PFSK-1 (cell line): ENCODE measurements around the gene SLCO3A1.

ENCODE experiments used
- FOXP2 ChIP-seq: optimal IDR thresholded peaks from 2 replicates; pipeline ENCODE3; 2011; ENCODE audit warnings: borderline replicate concordance, control low read depth, inconsistent platforms; ENCODE audit not compliant: insufficient read depth; ENCODE audit errors: extremely low read length, extremely low read depth
- POLR2AphosphoS5 ChIP-seq: IDR thresholded peaks from 2 replicates; pipeline ENCODE4 v1.6.1; 2012; ENCODE audit warnings: low read depth, mild to moderate bottlenecking, control low read depth, low read length, moderate library complexity
- SIN3A ChIP-seq: IDR thresholded peaks from 2 replicates; pipeline ENCODE4 v1.6.1; 2012; ENCODE audit warnings: mild to moderate bottlenecking, low read length, moderate library complexity, borderline replicate concordance; ENCODE audit not compliant: insufficient read depth
- TAF1 ChIP-seq: IDR thresholded peaks from 2 replicates; pipeline ENCODE4 v1.6.1; 2012; ENCODE audit warnings: low read length, control low read depth, borderline replicate concordance; ENCODE audit not compliant: insufficient read depth
- TF ChIP-seq, protein P1 (sequence below), 2 experiments: IDR thresholded peaks; 2 replicates each; pipeline versions ENCODE4 v1.6.1 to v1.8.0; 2011 to 2012; ENCODE audit warnings: low read depth in 2 of 2, low read length in 2 of 2, control low read depth in 1 of 2, inconsistent platforms in 1 of 2, mild to moderate bottlenecking in 1 of 2, moderate library complexity in 1 of 2; ENCODE audit not compliant: insufficient read depth in 1 of 2

DNA sequence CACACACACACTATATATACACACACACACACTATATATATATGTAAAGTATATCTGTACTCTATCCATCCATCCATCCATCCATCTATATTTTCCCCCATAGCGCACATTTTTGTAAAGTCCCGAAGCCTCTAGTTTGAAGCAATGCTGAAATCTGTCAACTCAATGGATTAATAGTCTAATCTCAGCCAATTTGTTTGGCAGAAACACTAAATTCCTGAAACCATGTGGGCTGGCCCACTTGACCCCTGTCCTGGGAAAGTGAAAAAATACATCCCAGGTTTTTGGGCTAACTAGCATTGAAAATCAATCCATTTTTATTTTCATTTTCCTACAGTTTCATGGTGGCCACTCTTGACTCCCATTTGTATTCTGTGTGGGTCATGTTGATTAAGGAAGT, 166.7 kb downstream of the SLCO3A1 start:
- TF ChIP-seq, protein P1, sequence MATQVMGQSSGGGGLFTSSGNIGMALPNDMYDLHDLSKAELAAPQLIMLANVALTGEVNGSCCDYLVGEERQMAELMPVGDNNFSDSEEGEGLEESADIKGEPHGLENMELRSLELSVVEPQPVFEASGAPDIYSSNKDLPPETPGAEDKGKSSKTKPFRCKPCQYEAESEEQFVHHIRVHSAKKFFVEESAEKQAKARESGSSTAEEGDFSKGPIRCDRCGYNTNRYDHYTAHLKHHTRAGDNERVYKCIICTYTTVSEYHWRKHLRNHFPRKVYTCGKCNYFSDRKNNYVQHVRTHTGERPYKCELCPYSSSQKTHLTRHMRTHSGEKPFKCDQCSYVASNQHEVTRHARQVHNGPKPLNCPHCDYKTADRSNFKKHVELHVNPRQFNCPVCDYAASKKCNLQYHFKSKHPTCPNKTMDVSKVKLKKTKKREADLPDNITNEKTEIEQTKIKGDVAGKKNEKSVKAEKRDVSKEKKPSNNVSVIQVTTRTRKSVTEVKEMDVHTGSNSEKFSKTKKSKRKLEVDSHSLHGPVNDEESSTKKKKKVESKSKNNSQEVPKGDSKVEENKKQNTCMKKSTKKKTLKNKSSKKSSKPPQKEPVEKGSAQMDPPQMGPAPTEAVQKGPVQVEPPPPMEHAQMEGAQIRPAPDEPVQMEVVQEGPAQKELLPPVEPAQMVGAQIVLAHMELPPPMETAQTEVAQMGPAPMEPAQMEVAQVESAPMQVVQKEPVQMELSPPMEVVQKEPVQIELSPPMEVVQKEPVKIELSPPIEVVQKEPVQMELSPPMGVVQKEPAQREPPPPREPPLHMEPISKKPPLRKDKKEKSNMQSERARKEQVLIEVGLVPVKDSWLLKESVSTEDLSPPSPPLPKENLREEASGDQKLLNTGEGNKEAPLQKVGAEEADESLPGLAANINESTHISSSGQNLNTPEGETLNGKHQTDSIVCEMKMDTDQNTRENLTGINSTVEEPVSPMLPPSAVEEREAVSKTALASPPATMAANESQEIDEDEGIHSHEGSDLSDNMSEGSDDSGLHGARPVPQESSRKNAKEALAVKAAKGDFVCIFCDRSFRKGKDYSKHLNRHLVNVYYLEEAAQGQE (IDR thresholded peaks at IDR 0.05; ENCODE audit: insufficient read depth in 1 of 2, low read depth in 2 of 2, low read length in 2 of 2): no peak
- TF ChIP-seq POLR2AphosphoS5 (no peak), SIN3A (no peak), TAF1 (no peak), FOXP2 (no peak)
